Mesenchymal stem cell (in vitro differentiated cells and primary cell): ENCODE measurements around the gene CNBP.
A peak's percentile ranks its signal among the peaks of the same experiment; 100 is the strongest.
"Not testable (repeated sequence)": the region's sequence is repeated elsewhere in the genome, so short reads cannot be mapped to it uniquely, and the experiment has no call there.

Experiments used
- DNase-seq: peaks from one replicate; pipeline ENCODE4 v3.0.0-alpha.2; 2013
- H2AFZ ChIP-seq: one replicate; pipeline ENCODE4 v1.6.1; 2013; ENCODE audit warnings: low read depth, mild to moderate bottlenecking, control low read depth, inconsistent platforms, low read length, moderate library complexity
- H2AK5ac ChIP-seq: 2 replicates; pipeline ENCODE4 v1.6.1; 2013; ENCODE audit warnings: low read length, moderate library complexity, mild to moderate bottlenecking, inconsistent platforms; ENCODE audit not compliant: severe bottlenecking
- H2BK120ac ChIP-seq: one replicate; pipeline ENCODE4 v1.6.1; 2013; ENCODE audit warnings: low read depth, mild to moderate bottlenecking, inconsistent platforms, low read length, moderate library complexity
- H2BK12ac ChIP-seq, 2 experiments: one replicate each; pipeline ENCODE4 v1.6.1; 2013; ENCODE audit warnings: inconsistent platforms in 2 of 2, low read length in 2 of 2, mild to moderate bottlenecking in 2 of 2, moderate library complexity in 2 of 2, control low read depth in 1 of 2
- H2BK15ac ChIP-seq: one replicate; pipeline ENCODE4 v1.6.1; 2013; ENCODE audit warnings: mild to moderate bottlenecking, low read depth, inconsistent platforms; ENCODE audit not compliant: poor library complexity, severe bottlenecking
- H2BK5ac ChIP-seq: 2 replicates; pipeline ENCODE4 v1.6.1; 2013; ENCODE audit warnings: low read depth, mild to moderate bottlenecking, low read length, control low read depth, inconsistent platforms; ENCODE audit not compliant: poor library complexity, severe bottlenecking
- H3K14ac ChIP-seq, 2 experiments: one replicate each; pipeline ENCODE4 v1.6.1; 2013; ENCODE audit warnings: inconsistent platforms in 2 of 2, low read length in 2 of 2, control low read depth in 1 of 2, mild to moderate bottlenecking in 1 of 2, moderate library complexity in 1 of 2
- H3K18ac ChIP-seq, 2 experiments: one replicate each; pipeline ENCODE4 v1.6.1; 2013; ENCODE audit warnings: inconsistent platforms in 2 of 2, low read length in 2 of 2, control low read depth in 1 of 2, low read depth in 1 of 2, mild to moderate bottlenecking in 1 of 2
- H3K23ac ChIP-seq, 2 experiments: one replicate each; pipeline ENCODE4 v1.6.1; 2013; ENCODE audit warnings: inconsistent platforms in 2 of 2, low read length in 2 of 2, mild to moderate bottlenecking in 2 of 2, moderate library complexity in 2 of 2, control low read depth in 1 of 2
- H3K27ac ChIP-seq: 2 replicates; pipeline ENCODE4 v1.5.1; 2013; ENCODE audit warnings: mild to moderate bottlenecking, moderate library complexity, low read length, control low read depth, inconsistent platforms; ENCODE audit not compliant: poor library complexity, severe bottlenecking
- H3K27me3 ChIP-seq, 2 experiments: 2 replicates each; pipeline versions ENCODE4 v1.6.1 to v1.7.0; 2013; ENCODE audit warnings: low read length in 2 of 2, mild to moderate bottlenecking in 2 of 2, moderate library complexity in 2 of 2, control low read depth in 1 of 2, inconsistent platforms in 1 of 2; ENCODE audit not compliant: control insufficient read depth in 1 of 2, insufficient read depth in 1 of 2
- H3K36me3 ChIP-seq, 2 experiments: 2 replicates each; pipeline versions ENCODE4 v1.6.1 to v1.7.0; 2013; ENCODE audit warnings: low read length in 2 of 2, control low read depth in 1 of 2, inconsistent platforms in 1 of 2, low read depth in 1 of 2, mild to moderate bottlenecking in 1 of 2; ENCODE audit not compliant: insufficient read depth in 2 of 2, control insufficient read depth in 1 of 2
- H3K4ac ChIP-seq, 2 experiments: one replicate each; pipeline ENCODE4 v1.6.1; 2013; ENCODE audit warnings: inconsistent platforms in 2 of 2, low read length in 2 of 2, mild to moderate bottlenecking in 2 of 2, moderate library complexity in 2 of 2, control low read depth in 1 of 2, low read depth in 1 of 2
- H3K4me1 ChIP-seq: 2 replicates; pipeline ENCODE4 v1.6.1; 2013; ENCODE audit warnings: low read depth, low read length, control low read depth; ENCODE audit not compliant: control insufficient read depth, insufficient read depth
- H3K4me2 ChIP-seq: 2 replicates; pipeline ENCODE4 v1.6.1; 2013; ENCODE audit warnings: low read length, mild to moderate bottlenecking, inconsistent platforms; ENCODE audit not compliant: poor library complexity, severe bottlenecking
- H3K4me3 ChIP-seq, 2 experiments: 2 replicates each; pipeline versions ENCODE4 v1.5.1 to v1.7.0; 2013; ENCODE audit warnings: low read length in 2 of 2, mild to moderate bottlenecking in 2 of 2, control low read depth in 1 of 2, low read depth in 1 of 2; ENCODE audit not compliant: insufficient read depth in 1 of 2
- H3K79me1 ChIP-seq: replicated peaks from 2 replicates; pipeline ENCODE4 v1.6.1; 2013; ENCODE audit warnings: mild to moderate bottlenecking, control low read depth, low read length, inconsistent platforms; ENCODE audit not compliant: poor library complexity, severe bottlenecking
- H3K9ac ChIP-seq: 2 replicates; pipeline ENCODE4 v1.7.0; 2013; ENCODE audit warnings: mild to moderate bottlenecking, low read length, moderate library complexity
- H3K9me3 ChIP-seq: 2 replicates; pipeline ENCODE4 v1.7.0; 2013; ENCODE audit warnings: mild to moderate bottlenecking, low read length; ENCODE audit not compliant: control insufficient read depth
- H4K8ac ChIP-seq: one replicate; pipeline ENCODE4 v1.6.1; 2013; ENCODE audit warnings: inconsistent platforms, mild to moderate bottlenecking, low read length, moderate library complexity
- H4K91ac ChIP-seq: one replicate; pipeline ENCODE4 v1.6.1; 2013; ENCODE audit warnings: mild to moderate bottlenecking, low read length, inconsistent platforms
- WGBS: methylation state at CpG from one replicate; pipeline ENCODE4 v1.1.7; 2013; ENCODE audit warnings: mixed read lengths; 5-methylcytosine and 5-hydroxymethylcytosine counted together

Gene CNBP

GRCh38 chr3:129136275-129136674 is 47.4 kb downstream of the CNBP start:
- H3K9me3 ChIP-seq, H3K14ac ChIP-seq, H4K91ac ChIP-seq, H3K4ac ChIP-seq, H2BK12ac ChIP-seq, H2BK15ac ChIP-seq, H3K79me1 ChIP-seq, H3K18ac ChIP-seq, H2BK120ac ChIP-seq, DNase-seq, H2BK5ac ChIP-seq, H3K4me3 ChIP-seq, H3K9ac ChIP-seq, H3K23ac ChIP-seq, H2AFZ ChIP-seq, H2AK5ac ChIP-seq, H4K8ac ChIP-seq, H3K27ac ChIP-seq, H3K4me2 ChIP-seq, H3K4me1 ChIP-seq, H3K27me3 ChIP-seq: not testable (repeated sequence)
- 95% methylated on average over 10 of the region's 10 CpGs for WGBS
- H3K36me3 ChIP-seq, result peaks cover 61 to 62% of the 10 kb centered on the region in 2 experiments

- Histone ChIP-seq H3K4me2 (no peak overlapping the region), H3K23ac (peak overlapping the region in 1 of 2 experiments; percentile 31), H2BK12ac (no peak overlapping the region), H4K91ac (no peak overlapping the region), H4K8ac (no peak overlapping the region), H2BK120ac (no peak overlapping the region), H3K14ac (no peak overlapping the region), H3K27me3 (no peaks in the 10 kb centered on the region), H3K4me1 (no peaks in the 10 kb centered on the region), H3K4me3 (no peak overlapping the region), H3K36me3 (peaks cover 72 to 82% of the 10 kb centered on the region in 2 experiments), H3K27ac (no peak overlapping the region), H2BK5ac (no peak overlapping the region), H2AK5ac (no peak overlapping the region), H2AFZ (no peak overlapping the region), H3K18ac (no peak overlapping the region), H2BK15ac (no peak overlapping the region), H3K4ac (no peak overlapping the region), H3K9me3 (no peaks in the 10 kb centered on the region), H3K79me1 (peaks cover 10% of the 10 kb centered on the region), H3K9ac (no peak overlapping the region)
- no peak for DNase-seq
- 93% methylated on average over 5 of the region's 5 CpGs for whole genome bisulfite sequencing
These were observed 51.4 kb downstream of the CNBP start for GRCh38 chr3:129132097-129132866.

DNA sequence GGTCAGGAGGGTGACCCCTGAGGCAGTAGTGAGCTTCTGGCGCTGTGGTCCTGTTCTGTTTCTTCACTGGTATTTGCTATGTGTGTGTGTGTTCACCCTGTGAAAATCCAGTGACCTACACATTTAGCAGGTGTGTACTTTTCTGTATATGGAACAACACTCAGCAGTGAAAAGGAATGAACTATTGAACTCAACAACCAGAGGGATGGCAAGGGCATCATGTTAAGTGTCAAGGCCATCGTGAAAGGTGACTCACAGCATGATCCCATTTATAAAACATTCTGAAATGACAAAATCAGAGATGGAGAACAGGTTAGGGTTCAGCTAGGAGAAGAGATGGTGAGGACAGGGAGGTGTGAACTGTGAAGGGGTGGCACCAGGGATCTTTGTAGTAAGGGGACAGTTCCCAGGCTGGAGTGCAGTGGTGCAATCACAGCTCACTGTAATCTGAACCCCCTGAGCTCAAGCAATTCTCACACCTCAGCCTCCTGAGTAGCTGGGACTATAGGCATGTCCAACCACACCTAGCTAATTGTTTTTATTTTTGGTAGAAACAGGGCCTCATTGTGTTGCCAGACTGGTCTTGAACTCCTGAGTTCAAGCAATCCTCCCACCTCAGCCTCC is 52.1 kb downstream of the CNBP start:
- H2BK120ac ChIP-seq, result no peak overlapping the region
- H3K79me1 ChIP-seq, result peaks cover 10% of the 10 kb centered on the region
- H3K27ac ChIP-seq, result no peak overlapping the region
- H3K36me3 ChIP-seq, result peaks cover 76 to 84% of the 10 kb centered on the region in 2 experiments
- H3K4ac ChIP-seq, result no peak overlapping the region
- no peaks in the 10 kb centered on the region for H3K4me1 ChIP-seq
- no peak overlapping the region for H2AK5ac ChIP-seq
- no peak overlapping the region for H4K91ac ChIP-seq
- H3K4me3 ChIP-seq, result no peak overlapping the region
- no peak overlapping the region for H3K4me2 ChIP-seq
- H3K14ac ChIP-seq, result no peak overlapping the region
- no peaks in the 10 kb centered on the region for H3K9me3 ChIP-seq
- H2BK12ac ChIP-seq, result no peak overlapping the region
- no peak overlapping the region for H3K9ac ChIP-seq
- no peak overlapping the region for H3K18ac ChIP-seq
- H3K27me3 ChIP-seq, result no peaks in the 10 kb centered on the region
- no peak for DNase-seq
- H2BK5ac ChIP-seq, result no peak overlapping the region
- 92% methylated on average over 1 of the region's 2 CpGs for WGBS
- H3K23ac ChIP-seq, result no peak overlapping the region
- no peak overlapping the region for H2BK15ac ChIP-seq
- H4K8ac ChIP-seq, result no peak overlapping the region
- no peak overlapping the region for H2AFZ ChIP-seq

DNA sequence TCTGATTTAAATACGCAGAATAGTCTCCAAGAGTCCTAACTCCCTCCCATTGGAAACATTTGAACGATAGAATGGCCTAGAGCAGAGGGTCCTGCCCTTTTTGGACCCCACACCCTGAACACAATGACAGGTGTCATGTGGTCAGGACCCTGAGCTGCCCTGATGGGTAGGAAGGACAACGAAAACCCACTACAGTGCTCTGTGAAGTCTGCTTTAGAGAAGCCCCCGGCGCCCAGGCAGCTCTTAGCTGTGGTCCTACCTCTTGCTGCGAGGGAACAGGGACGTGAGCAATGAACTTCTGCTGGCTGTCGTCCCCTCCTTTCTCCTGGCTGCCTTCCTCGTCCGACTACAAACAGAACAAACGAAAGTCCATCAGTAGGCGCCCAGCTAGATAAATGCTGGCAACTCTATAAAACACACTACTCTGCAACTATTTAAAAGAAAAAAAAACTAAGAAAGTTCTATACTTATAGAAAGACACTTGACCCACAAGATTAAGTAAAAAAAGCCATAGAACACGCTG is 53.3 kb downstream of the CNBP start:
- 98% methylated on average over 11 of the region's 13 CpGs for WGBS
- no peak overlapping the region for H3K23ac ChIP-seq

More for the DNA sequence above, 53.3 kb downstream of the CNBP start:
- Histone ChIP-seq H2BK120ac (no peak overlapping the region), H4K8ac (no peak overlapping the region), H3K9me3 (no peaks in the 10 kb centered on the region), H4K91ac (no peak overlapping the region), H3K9ac (no peak overlapping the region), H3K4me3 (no peak overlapping the region), H2BK12ac (no peak overlapping the region), H2AK5ac (no peak overlapping the region), H2BK15ac (no peak overlapping the region), H3K27me3 (no peaks in the 10 kb centered on the region), H3K27ac (no peak overlapping the region), H3K4ac (no peak overlapping the region), H3K4me1 (no peaks in the 10 kb centered on the region), H2AFZ (no peak overlapping the region), H3K18ac (no peak overlapping the region), H3K14ac (no peak overlapping the region), H2BK5ac (no peak overlapping the region), H3K79me1 (peaks cover 10% of the 10 kb centered on the region), H3K36me3 (peaks cover 80 to 83% of the 10 kb centered on the region in 2 experiments), H3K4me2 (no peak overlapping the region)
- no peak for DNase-seq
